H1 (cell line): ENCODE data around the gene FBXL14. TPM values are rescaled to one million over a fixed set of nuclear protein-coding genes. Genes with fewer than 3 reads are reported as not detected.

Source experiments
- CTCF ChIA-PET: fragments of 300-600 bp; sonication (Branson Sonifier 250); formaldehyde crosslinking; loops from one replicate; lab custom pipeline; 2021; ENCODE audit not compliant: partially characterized antibody; lab: Charles Lee
- POLR2A ChIA-PET: fragments of 300-600 bp; sonication (Branson Sonifier 250); formaldehyde crosslinking; loops from one replicate; lab custom pipeline; 2021; ENCODE audit warnings: inconsistent platforms; ENCODE audit not compliant: partially characterized antibody; lab: Charles Lee
- DNase-seq, 2 experiments: peaks; one replicate each; pipeline versions ENCODE4 v3.0.0 to v3.0.0-alpha.2; 2010 to 2022; ENCODE audit warnings: low spot score in 2 of 2, low read depth in 1 of 2, mixed read lengths in 1 of 2
- FAIRE-seq: peaks from 2 replicates; lab custom pipeline; 2011; peaks lifted over from hg19 to GRCh38; lab: Jason Lieb, UNC
- H2AFZ ChIP-seq: 2 replicates; pipeline ENCODE4 v1.8.1; 2012; ENCODE audit warnings: low read length, inconsistent platforms
- H2AK5ac ChIP-seq: 2 replicates; pipeline ENCODE4 v1.6.1; 2013; ENCODE audit warnings: low read depth, low read length
- H2BK120ac ChIP-seq: replicated peaks from 2 replicates; pipeline ENCODE3; 2013; ENCODE audit warnings: low read depth, low read length, inconsistent platforms
- H2BK12ac ChIP-seq: 2 replicates; pipeline ENCODE4 v1.6.1; 2013; ENCODE audit warnings: low read depth, low read length
- H2BK15ac ChIP-seq: 2 replicates; pipeline ENCODE4 v1.6.1; 2013; ENCODE audit warnings: low read length
- H2BK20ac ChIP-seq: 2 replicates; pipeline ENCODE4 v1.6.1; 2013; ENCODE audit warnings: low read length
- H2BK5ac ChIP-seq: 2 replicates; pipeline ENCODE4 v1.6.1; 2013; ENCODE audit warnings: low read depth, low read length
- H3K14ac ChIP-seq: 2 replicates; pipeline ENCODE4 v1.6.1; 2013; ENCODE audit warnings: inconsistent platforms; ENCODE audit not compliant: insufficient read length
- H3K18ac ChIP-seq: 2 replicates; pipeline ENCODE4 v1.6.1; 2013; ENCODE audit warnings: low read length; ENCODE audit errors: extremely low read depth
- H3K23ac ChIP-seq: 2 replicates; pipeline ENCODE4 v1.6.1; 2013; ENCODE audit warnings: inconsistent platforms; ENCODE audit not compliant: insufficient read length
- H3K23me2 ChIP-seq: 2 replicates; pipeline ENCODE4 v1.6.1; 2013; ENCODE audit warnings: low read depth, low read length
- H3K27ac ChIP-seq: 2 replicates; pipeline ENCODE4 v1.6.1; 2011; ENCODE audit warnings: low read depth, low read length, inconsistent platforms
- H3K27me3 ChIP-seq, 4 experiments: replicated peaks in 1 of 4; 1 replicate in 1 of 4; 2 replicates in 3 of 4; pipeline versions ENCODE4 v1.6.1 to v1.8.1; 2011 to 2013; ENCODE audit warnings: low read length in 3 of 4, mild to moderate bottlenecking in 3 of 4, inconsistent platforms in 2 of 4, mixed read lengths in 2 of 4, moderate library complexity in 1 of 4; ENCODE audit not compliant: control insufficient read depth in 3 of 4, insufficient read depth in 3 of 4; ENCODE audit errors: extremely low read depth in 1 of 4
- H3K36me3 ChIP-seq, 4 experiments: 2 replicates each; pipeline versions ENCODE4 v1.6.1 to v1.8.1; 2011 to 2013; ENCODE audit warnings: mild to moderate bottlenecking in 4 of 4, low read length in 3 of 4, moderate library complexity in 2 of 4, control low read depth in 1 of 4, inconsistent platforms in 1 of 4; ENCODE audit not compliant: insufficient read depth in 4 of 4, control insufficient read depth in 2 of 4
- H3K4ac ChIP-seq: replicated peaks from 2 replicates; pipeline ENCODE3; 2013; ENCODE audit warnings: low read length, low read depth, mixed read lengths, inconsistent platforms; ENCODE audit not compliant: insufficient read length
- H3K4me1 ChIP-seq, 4 experiments: replicated peaks in 1 of 4; 1 replicate in 1 of 4; 2 replicates in 3 of 4; pipeline versions ENCODE4 v1.6.1 to v1.8.1; 2011 to 2013; ENCODE audit warnings: low read length in 3 of 4, inconsistent platforms in 2 of 4, mixed read lengths in 1 of 4; ENCODE audit not compliant: insufficient read depth in 4 of 4, control insufficient read depth in 3 of 4
- H3K4me2 ChIP-seq, 2 experiments: 2 replicates each; pipeline versions ENCODE4 v1.6.1 to v1.8.1; 2011 to 2013; ENCODE audit warnings: low read depth in 2 of 2, low read length in 2 of 2, control low read depth in 1 of 2, inconsistent platforms in 1 of 2, mild to moderate bottlenecking in 1 of 2; ENCODE audit not compliant: insufficient read depth in 1 of 2
- H3K4me3 ChIP-seq, 4 experiments: fragments of 200-600, 300-600 bp in 1 of 4; sonication (generic), shearing (Covaris generic), sonication (Bioruptor Twin) in 1 of 4; 2 replicates each; pipeline versions ENCODE4 v1.5.1 to v1.8.1; 2011 to 2016; ENCODE audit warnings: low read length in 4 of 4, low read depth in 3 of 4, control low read depth in 2 of 4, inconsistent platforms in 2 of 4, mild to moderate bottlenecking in 2 of 4, mixed read lengths in 1 of 4, moderate library complexity in 1 of 4; ENCODE audit not compliant: insufficient read depth in 2 of 4; ENCODE audit errors: extremely low read depth in 1 of 4
- H3K56ac ChIP-seq: replicated peaks from 2 replicates; pipeline ENCODE3; 2013; ENCODE audit warnings: low read depth, mild to moderate bottlenecking, mixed read lengths, low read length, inconsistent platforms; ENCODE audit not compliant: insufficient read length
- H3K79me1 ChIP-seq: 2 replicates; pipeline ENCODE4 v1.6.1; 2013; ENCODE audit warnings: low read depth, low read length, control low read depth
- H3K79me2 ChIP-seq, 2 experiments: 2 replicates each; pipeline versions ENCODE4 v1.6.1 to v1.8.1; 2012 to 2013; ENCODE audit warnings: low read length in 2 of 2, mild to moderate bottlenecking in 2 of 2, inconsistent platforms in 1 of 2; ENCODE audit not compliant: insufficient read depth in 2 of 2, control insufficient read depth in 1 of 2
- H3K9ac ChIP-seq, 4 experiments: replicated peaks in 1 of 4; 1 replicate in 1 of 4; 2 replicates in 3 of 4; pipeline versions ENCODE4 v1.6.1 to v1.8.1; 2011 to 2013; ENCODE audit warnings: low read depth in 3 of 4, low read length in 3 of 4, control low read depth in 2 of 4, mild to moderate bottlenecking in 2 of 4, moderate library complexity in 2 of 4, inconsistent platforms in 1 of 4; ENCODE audit errors: extremely low read depth in 1 of 4
- H3K9me3 ChIP-seq, 2 experiments: 2 replicates each; pipeline versions ENCODE4 v1.6.1 to v1.8.1; 2012 to 2013; ENCODE audit warnings: mild to moderate bottlenecking in 2 of 2, moderate library complexity in 2 of 2, control low read depth in 1 of 2, inconsistent platforms in 1 of 2, low read depth in 1 of 2, low read length in 1 of 2, mixed read lengths in 1 of 2; ENCODE audit not compliant: insufficient read depth in 2 of 2
- H4K20me1 ChIP-seq, 2 experiments: replicated peaks in 1 of 2; 2 replicates each; pipeline versions ENCODE3 to v1.8.1; 2011 to 2013; ENCODE audit warnings: inconsistent platforms in 2 of 2, low read length in 2 of 2, mild to moderate bottlenecking in 1 of 2; ENCODE audit not compliant: insufficient read depth in 2 of 2, control insufficient read depth in 1 of 2
- H4K5ac ChIP-seq: 2 replicates; pipeline ENCODE4 v1.6.1; 2013; ENCODE audit warnings: low read length, low read depth, mixed read lengths, inconsistent platforms; ENCODE audit not compliant: insufficient read length
- H4K8ac ChIP-seq: 2 replicates; pipeline ENCODE4 v1.8.0; 2013; ENCODE audit warnings: mild to moderate bottlenecking, moderate library complexity, low read length, inconsistent platforms; ENCODE audit not compliant: insufficient read depth; ENCODE audit errors: extremely low read depth
- H4K91ac ChIP-seq: replicated peaks from 2 replicates; pipeline ENCODE3; 2013; ENCODE audit warnings: low read length, mixed read lengths, inconsistent platforms; ENCODE audit not compliant: insufficient read length
- CTCF ChIP-seq, 3 experiments: IDR thresholded peaks; 1 replicate in 2 of 3; 2 replicates in 1 of 3; pipeline versions ENCODE4 v1.5.1 to v1.6.1; 2011; ENCODE audit warnings: low read length in 3 of 3, mild to moderate bottlenecking in 3 of 3, inconsistent platforms in 2 of 3, low read depth in 1 of 3, moderate library complexity in 1 of 3; ENCODE audit not compliant: insufficient read depth in 1 of 3; ENCODE audit errors: control extremely low read depth in 1 of 3
- EP300 ChIP-seq, 2 experiments: IDR thresholded peaks; 1 replicate in 1 of 2; 2 replicates in 1 of 2; pipeline ENCODE4 v1.6.1; 2011 to 2012; ENCODE audit warnings: low read depth in 2 of 2, low read length in 2 of 2, mild to moderate bottlenecking in 2 of 2, borderline replicate concordance in 1 of 2, inconsistent platforms in 1 of 2, moderate library complexity in 1 of 2
- KDM1A ChIP-seq: fragments of 200-600, 300-600 bp; sonication (generic); IDR thresholded peaks from 2 replicates; pipeline ENCODE4 v1.7.1; 2016; ENCODE audit warnings: mild to moderate bottlenecking, low read length, borderline replicate concordance
- POLR2A ChIP-seq, 2 experiments: IDR thresholded peaks; 1 replicate in 1 of 2; 2 replicates in 1 of 2; pipeline ENCODE4 v1.6.1; 2011; ENCODE audit warnings: low read depth in 2 of 2, low read length in 2 of 2, mild to moderate bottlenecking in 2 of 2; ENCODE audit errors: control extremely low read depth in 1 of 2
- RBBP5 ChIP-seq: IDR thresholded peaks from 2 replicates; pipeline ENCODE4 v1.7.1; 2012; ENCODE audit warnings: low read depth, mild to moderate bottlenecking, inconsistent platforms, low read length, moderate library complexity, borderline replicate concordance
- SIN3A ChIP-seq, 2 experiments: IDR thresholded peaks in 1 of 2; conservative IDR thresholded peaks in 1 of 2; 2 replicates each; pipeline ENCODE4 v1.6.1; 2011 to 2012; ENCODE audit warnings: low read length in 2 of 2, improper control_type of control experiment in 1 of 2, low read depth in 1 of 2, mild to moderate bottlenecking in 1 of 2
- SP2 ChIP-seq: IDR thresholded peaks from 2 replicates; pipeline ENCODE4 v1.6.1; 2012; ENCODE audit warnings: mild to moderate bottlenecking, low read length, inconsistent platforms
- SRF ChIP-seq: IDR thresholded peaks from 2 replicates; pipeline ENCODE4 v1.6.1; 2011; ENCODE audit warnings: mild to moderate bottlenecking, low read depth, low read length, moderate library complexity
- USF2 ChIP-seq: IDR thresholded peaks from 2 replicates; pipeline ENCODE4 v1.6.1; 2011; ENCODE audit warnings: low read length, improper control_type of control experiment
- WGBS, 2 experiments: shearing (Covaris generic) in 1 of 2; methylation state at CpG; one replicate each; pipeline versions ENCODE4 v1.1.6 to v1.1.7; 2013 to 2015; ENCODE audit warnings: low lambda C conversion rate in 2 of 2, mixed read lengths in 2 of 2, inconsistent platforms in 1 of 2, low coverage in 1 of 2, missing lambda C conversion rate in 1 of 2; ENCODE audit not compliant: insufficient replicate concordance in 2 of 2, insufficient coverage in 1 of 2, insufficient read length in 1 of 2; ENCODE audit errors: extremely low coverage in 1 of 2, missing lambda C conversion rate in 1 of 2; 5-methylcytosine and 5-hydroxymethylcytosine counted together
- polyA plus RNA-seq, 7 experiments: library from polyadenylated mRNA; depleted of rRNA in 3 of 7; stranded (reverse) in 5 of 7; unstranded in 2 of 7; fragments of >200 nt in 5 of 7; fragments of 200-250 nt in 2 of 7; gene quantifications; 1 replicate in 5 of 7; 2 replicates in 1 of 7; 4 replicates in 1 of 7; pipeline versions ENCODE4 v1.2.1 to v1.2.3, GENCODE V29; 2011 to 2013; ENCODE audit warnings: missing spikeins in 2 of 7, mixed read lengths in 2 of 7
- total RNA-seq: library from RNA; stranded (reverse); fragmentation: NEBNext Ultra II Directional; extraction: Animal tissue kit (Norgen Biotek cat#: 25700); gene quantifications from 2 replicates; pipeline ENCODE4 v1.2.1, GENCODE V29; 2021

The FBXL14 gene
- total and polyA plus RNA-seq, 2 of the 8 experiments (the other 6 are each of a cell fraction or from before 2014, with no cell fraction given), result 5.5 to 9.6 TPM

GRCh38 chr12:1534748-1535147, 59.6 kb downstream of the FBXL14 start:
- Histone ChIP-seq H3K4me2 (no peak overlapping the region), H3K23me2 (peaks cover 2% of the 10 kb centered on the region; the same call in 1 of the 2 replicates), H4K91ac (no peak overlapping the region), H3K18ac (no peak overlapping the region), H3K4ac (no peak overlapping the region), H3K9me3 (no peaks in the 10 kb centered on the region), H4K20me1 (peaks cover 0 to 9% of the 10 kb centered on the region in 2 experiments), H3K14ac (no peak overlapping the region), H2BK5ac (no peak overlapping the region), H2BK120ac (no peak overlapping the region), H4K8ac (no peak overlapping the region), H2BK20ac (no peak overlapping the region), H3K4me3 (no peak overlapping the region), H3K27me3 (peaks cover 35 to 61% (median 46%) of the 10 kb centered on the region in 4 experiments), H3K79me2 (no peaks in the 10 kb centered on the region; a peak in 1 of 4 replicates), H3K36me3 (no peaks in the 10 kb centered on the region; a peak in 1 of 8 replicates), H4K5ac (no peak overlapping the region), H3K9ac (no peak overlapping the region), H2BK12ac (no peak overlapping the region), H2AK5ac (no peak overlapping the region), H2AFZ (no peak overlapping the region), H3K56ac (no peak overlapping the region), H3K4me1 (peaks cover 0 to 5% (median 2%) of the 10 kb centered on the region in 4 experiments; a peak in 5 of 7 replicates), H3K23ac (no peak overlapping the region), H3K79me1 (no peaks in the 10 kb centered on the region), H2BK15ac (no peak overlapping the region), H3K27ac (no peak overlapping the region)
- ChIA-PET CTCF (interaction anchor here (0.7 to 3.1 kb wide), 7 partner anchors 10 to 417 kb away, joined by 3 to 22 read pairs (median 3); no protein-coding TSS in a partner anchor), POLR2A (no interaction called here)
- FAIRE-seq (no peak), DNase-seq (no peak)
- WGBS, 2 experiments, result 78% methylated on average over 3 of the region's 3 CpGs; no CpG with 5 or more reads in 1 of the 2 experiments
- no peak for TF ChIP-seq RBBP5
- TF ChIP-seq CTCF (IDR thresholded peaks at IDR 0.05; ENCODE audit: control extremely low read depth in 1 of 3, insufficient read depth in 1 of 3, low read depth in 1 of 3, low read length in 3 of 3), result no peak
- no peak for TF ChIP-seq SP2
- TF ChIP-seq USF2, result no peak
- TF ChIP-seq SIN3A (conservative IDR thresholded peaks at IDR 0.05 in 1 of 2, IDR thresholded peaks at IDR 0.05 in 1 of 2; ENCODE audit: low read depth in 1 of 2, low read length in 2 of 2), result no peak
- TF ChIP-seq SRF, result no peak
- no peak for TF ChIP-seq EP300 (IDR thresholded peaks at IDR 0.05; ENCODE audit: borderline replicate concordance in 1 of 2, low read depth in 2 of 2, low read length in 2 of 2)
- no peak for TF ChIP-seq POLR2A (IDR thresholded peaks at IDR 0.05; ENCODE audit: control extremely low read depth in 1 of 2, low read depth in 2 of 2, low read length in 2 of 2)
- no peak for TF ChIP-seq KDM1A
